PFSK-1 (cell line): ENCODE measurements around the gene FOXI3.

Source experiments
- POLR2AphosphoS5 ChIP-seq: IDR thresholded peaks from 2 replicates; pipeline ENCODE4 v1.6.1; 2012; ENCODE audit warnings: low read depth, mild to moderate bottlenecking, control low read depth, low read length, moderate library complexity
- REST ChIP-seq, 2 experiments: IDR thresholded peaks; 2 replicates each; pipeline versions ENCODE4 v1.6.1 to v1.8.0; 2011 to 2012; ENCODE audit warnings: low read depth in 2 of 2, low read length in 2 of 2, control low read depth in 1 of 2, inconsistent platforms in 1 of 2, mild to moderate bottlenecking in 1 of 2, moderate library complexity in 1 of 2; ENCODE audit not compliant: insufficient read depth in 1 of 2
- TAF1 ChIP-seq: IDR thresholded peaks from 2 replicates; pipeline ENCODE4 v1.6.1; 2012; ENCODE audit warnings: low read length, control low read depth, borderline replicate concordance; ENCODE audit not compliant: insufficient read depth

- TF ChIP-seq POLR2AphosphoS5, result no peak
- TF ChIP-seq TAF1, result no peak
- no peak for TF ChIP-seq REST (IDR thresholded peaks at IDR 0.05; ENCODE audit: insufficient read depth in 1 of 2, low read depth in 2 of 2, low read length in 2 of 2)
Observed at GRCh38 chr2:88499204-88499603, 46.7 kb upstream of the FOXI3 start.
